Dermis microvascular lymphatic vessel endothelial cell (primary cell): ENCODE measurements around the gene PRRT3. TPM values are rescaled to one million over a fixed set of nuclear protein-coding genes. Genes with fewer than 3 reads are reported as not detected.
"Not testable (repeated sequence)": the region's sequence is repeated elsewhere in the genome, so short reads cannot be mapped to it uniquely, and the experiment has no call there.

Source experiments
- DNase-seq, 2 donors: peaks; one replicate each; pipeline versions ENCODE4 v3.0.0 to v3.0.0-alpha.2; 2010; ENCODE audit warnings: low read depth in 2 of 2
- total RNA-seq: library from RNA; depleted of rRNA; stranded (reverse); fragments of >200 nt; gene quantifications from 2 replicates; pipeline ENCODE4 v1.2.1, GENCODE V29; 2014

The PRRT3 gene
- total RNA-seq, 1 donor from 2014 or later = 0.51 TPM

DNA sequence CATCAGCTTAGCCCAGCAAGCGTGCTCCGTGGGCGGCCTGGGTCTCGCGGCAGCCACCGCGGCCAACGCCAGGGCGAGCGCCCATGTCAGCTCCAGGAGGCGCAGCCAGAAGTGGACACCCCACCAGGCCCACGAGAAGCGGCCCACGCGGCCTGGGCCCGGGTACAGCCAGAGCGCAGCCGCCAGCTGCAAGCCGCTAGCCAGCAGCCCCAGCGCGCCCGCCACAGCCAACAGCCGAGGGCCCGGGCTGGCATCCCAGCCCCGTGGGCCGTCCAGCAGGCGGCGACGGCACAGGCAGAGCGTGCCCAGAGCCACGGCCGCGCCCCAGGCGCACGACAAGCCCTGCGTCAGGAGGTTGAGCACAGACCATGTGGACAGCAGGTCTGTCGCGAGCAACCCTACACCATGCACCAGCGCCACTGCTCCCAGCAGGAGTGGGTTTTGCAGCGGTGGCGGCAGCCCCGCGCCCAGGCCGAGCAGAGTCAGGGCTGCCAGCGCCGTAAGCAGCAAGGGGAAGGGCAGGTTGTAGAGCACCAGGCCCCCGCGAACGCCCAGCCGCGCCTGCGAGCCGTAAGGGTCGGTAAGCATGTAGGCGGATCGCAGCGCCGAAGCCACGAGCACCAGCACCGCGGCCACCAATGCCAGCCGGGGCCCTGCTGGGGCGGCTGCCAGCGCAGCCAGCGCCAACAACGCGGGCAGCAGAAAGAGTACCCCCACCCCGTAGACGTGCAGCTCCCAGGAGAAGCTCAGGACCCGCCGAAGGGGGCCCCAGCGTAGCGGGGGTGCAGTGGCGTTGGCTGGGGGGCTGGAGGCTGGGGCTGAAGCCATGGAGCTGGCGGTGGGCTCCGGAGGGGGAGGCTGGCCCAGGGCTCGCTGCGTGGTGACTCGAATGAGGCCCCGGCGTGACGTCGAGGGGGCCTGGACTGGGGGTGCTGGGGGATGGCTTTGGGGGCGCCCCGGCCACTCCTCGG is 4.9 kb downstream of the PRRT3 start:
- DNase-seq = peak; percentile 70 to 85

DNA sequence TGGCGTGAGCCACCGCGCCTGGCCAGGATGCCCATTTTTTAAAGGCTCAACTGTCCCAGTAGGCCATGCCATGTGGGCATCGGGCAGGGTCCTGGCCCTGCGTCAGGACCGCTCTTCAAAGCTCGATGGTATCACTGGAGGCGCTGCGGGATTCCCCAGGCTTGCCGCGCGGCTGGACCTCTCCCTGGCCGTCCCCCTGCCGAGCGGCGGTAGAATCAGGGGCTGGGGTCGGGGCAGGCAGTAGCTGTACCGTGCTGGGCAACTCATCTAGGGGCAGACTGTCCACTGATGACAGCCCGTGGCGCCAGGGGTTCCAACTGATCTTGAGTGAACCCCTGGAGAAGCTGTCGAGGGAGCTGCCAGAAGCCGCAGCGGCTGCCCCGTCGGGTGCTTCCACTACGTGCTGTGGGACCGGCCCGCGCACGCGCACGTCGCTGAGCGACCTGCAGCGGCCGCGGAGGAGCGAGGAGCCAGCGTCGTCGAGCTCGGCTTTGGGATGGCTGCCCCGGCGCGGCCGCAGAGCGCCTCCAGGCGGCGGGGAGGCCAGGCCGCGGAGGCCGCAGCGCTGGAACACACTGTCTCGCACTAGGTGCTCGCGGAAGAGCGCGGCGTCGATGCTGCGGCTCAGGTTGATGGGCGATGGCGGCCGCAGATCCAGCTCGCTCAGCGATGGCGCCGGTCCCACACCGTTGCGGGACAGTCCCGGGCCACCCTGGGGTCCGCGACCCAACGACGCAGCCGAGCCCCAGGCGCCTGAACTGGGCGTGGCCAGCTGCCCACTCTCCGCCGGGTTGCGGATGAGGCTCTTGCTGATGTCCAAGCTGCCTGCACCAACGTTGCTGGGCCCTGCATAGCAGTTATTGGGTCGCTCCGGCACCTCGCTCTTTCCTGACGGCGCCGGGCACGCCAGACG is 5.8 kb downstream of the PRRT3 start:
- peak; percentile 80 to 94 for DNase-seq

DNA sequence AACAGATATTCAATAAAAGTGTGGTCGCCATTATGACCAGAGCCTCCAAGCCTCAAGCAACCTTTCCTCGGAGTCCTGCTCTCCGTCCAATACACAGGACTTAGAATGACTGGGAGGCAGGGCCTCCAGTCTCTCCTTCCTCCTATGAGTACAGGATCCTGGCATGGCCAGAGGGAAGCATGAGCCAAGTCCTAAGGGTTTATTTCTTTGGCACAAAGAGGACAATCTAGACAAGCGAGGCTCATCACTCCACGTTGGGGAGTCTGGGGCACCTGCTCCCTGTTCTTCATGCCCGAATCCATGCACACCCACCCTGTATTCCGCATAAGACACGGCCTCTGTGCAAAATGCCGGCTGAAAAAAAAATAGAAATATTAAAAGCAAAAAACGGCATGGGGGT is 6.8 kb downstream of the PRRT3 start:
- no peak for DNase-seq

DNA sequence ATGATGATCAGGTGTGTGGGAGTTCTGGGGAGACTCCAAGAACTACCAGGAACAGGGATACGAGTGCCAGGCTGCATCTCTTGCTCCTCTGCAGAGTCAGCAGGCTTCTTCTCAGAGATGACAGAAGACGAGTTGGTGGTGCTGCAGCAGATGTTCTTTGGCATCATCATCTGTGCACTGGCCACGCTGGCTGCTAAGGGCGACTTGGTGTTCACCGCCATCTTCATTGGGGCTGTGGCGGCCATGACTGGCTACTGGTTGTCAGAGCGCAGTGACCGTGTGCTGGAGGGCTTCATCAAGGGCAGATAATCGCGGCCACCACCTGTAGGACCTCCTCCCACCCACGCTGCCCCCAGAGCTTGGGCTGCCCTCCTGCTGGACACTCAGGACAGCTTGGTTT is 7.9 kb downstream of the PRRT3 start:
- DNase-seq = no peak

DNA sequence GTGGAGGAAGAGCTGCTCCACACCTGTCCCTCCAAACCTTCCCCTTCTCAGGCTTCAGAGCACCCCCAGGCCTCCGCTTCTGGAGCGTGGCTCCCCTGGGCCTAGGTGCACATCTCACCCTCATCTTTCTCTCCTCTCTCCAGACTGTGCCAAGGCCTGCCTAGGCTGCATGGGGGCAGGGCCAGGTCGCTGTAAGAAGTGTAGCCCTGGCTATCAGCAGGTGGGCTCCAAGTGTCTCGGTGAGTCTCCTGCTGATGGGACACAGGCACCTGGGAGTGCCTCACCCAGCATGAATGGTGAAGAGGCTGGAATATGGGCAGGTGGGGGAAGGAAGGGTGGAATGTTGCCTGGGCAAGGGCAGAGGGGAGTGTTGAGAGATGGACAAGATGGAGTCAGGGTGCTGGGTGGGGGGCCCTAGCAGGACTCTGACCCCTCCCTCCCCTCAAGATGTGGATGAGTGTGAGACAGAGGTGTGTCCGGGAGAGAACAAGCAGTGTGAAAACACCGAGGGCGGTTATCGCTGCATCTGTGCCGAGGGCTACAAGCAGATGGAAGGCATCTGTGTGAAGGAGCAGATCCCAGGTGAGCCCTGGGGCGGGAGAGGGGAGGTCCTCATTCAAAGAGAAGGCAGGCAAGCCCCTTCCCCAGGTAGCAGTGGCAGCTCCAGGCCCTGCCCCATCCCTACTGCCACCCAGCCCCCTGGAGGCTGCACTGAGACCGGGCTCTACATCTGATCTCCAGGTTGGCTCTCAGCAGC is 9.1 kb downstream of the PRRT3 start:
- no peak for DNase-seq

DNA sequence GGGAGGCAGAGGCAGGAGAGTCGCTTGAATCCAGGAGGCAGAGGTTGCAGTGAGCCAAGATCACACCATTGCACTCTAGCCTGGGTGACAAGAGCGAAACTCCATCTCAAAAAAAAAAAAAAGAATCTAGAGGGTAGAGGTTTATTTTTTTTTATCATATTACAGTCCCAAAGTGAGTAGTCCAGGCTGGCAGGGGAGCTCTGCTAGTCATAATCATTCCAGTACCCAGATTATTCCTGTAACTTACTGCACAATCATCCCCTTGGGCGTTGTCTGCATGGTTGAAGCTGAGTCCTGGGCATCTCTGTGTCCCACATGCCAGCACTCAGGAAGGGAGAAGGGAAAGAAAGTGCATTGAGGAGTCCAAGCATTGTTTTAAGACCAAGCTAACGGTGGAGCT is 10.0 kb downstream of the PRRT3 start:
- no peak for DNase-seq

DNA sequence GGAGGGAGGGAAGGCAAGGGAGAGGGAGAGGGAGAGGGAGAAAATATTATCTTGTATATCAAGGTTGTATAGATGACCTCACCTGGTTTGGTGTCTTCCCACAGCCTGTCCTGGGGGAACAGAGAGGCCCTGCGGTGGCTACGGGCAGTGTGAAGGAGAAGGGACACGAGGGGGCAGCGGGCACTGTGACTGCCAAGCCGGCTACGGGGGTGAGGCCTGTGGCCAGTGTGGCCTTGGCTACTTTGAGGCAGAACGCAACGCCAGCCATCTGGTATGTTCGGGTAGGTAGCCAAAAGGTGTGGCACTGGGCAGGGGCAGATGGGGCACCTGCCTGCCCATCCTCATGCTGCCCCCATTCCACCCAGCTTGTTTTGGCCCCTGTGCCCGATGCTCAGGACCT is 11.5 kb downstream of the PRRT3 start:
- DNase-seq = no peak

DNA sequence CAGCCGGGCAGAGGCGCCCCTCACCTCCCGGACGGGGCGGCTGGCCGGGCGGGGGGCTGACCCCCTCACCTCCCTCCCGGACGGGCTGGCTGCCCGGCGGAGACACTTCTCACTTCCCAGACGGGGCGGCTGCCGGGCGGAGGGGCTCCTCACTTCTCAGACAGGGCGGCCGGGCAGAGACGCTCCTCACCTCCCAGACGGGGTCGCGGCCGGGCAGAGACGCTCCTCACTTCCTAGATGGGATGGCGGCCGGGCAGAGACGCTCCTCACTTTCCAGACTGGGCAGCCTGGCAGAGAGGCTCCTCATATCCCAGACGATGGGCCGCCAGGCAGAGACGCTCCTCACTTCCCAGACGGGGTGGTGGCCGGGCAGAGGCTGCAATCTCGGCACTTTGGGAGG is 12.3 kb downstream of the PRRT3 start:
- not testable (repeated sequence) for DNase-seq

DNA sequence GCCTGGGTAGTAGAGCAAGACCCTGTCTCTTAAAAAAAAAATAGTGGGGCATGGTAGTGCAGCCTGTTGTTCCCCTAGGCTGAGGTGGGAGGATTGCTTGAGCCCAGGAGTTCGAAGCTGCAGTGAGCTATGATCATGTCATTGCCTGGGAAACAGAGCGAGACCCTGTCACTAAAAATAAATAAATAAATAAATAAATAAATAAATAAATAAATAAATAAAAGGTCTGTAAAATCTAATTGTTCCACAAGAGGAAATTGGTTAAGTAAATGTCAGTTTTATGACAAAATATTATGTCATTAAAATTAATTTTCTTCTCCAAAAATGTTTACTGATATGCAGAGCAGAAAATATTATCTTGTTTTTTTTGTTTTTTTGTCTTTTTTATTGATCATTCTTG is 13.2 kb downstream of the PRRT3 start:
- no peak for DNase-seq

DNA sequence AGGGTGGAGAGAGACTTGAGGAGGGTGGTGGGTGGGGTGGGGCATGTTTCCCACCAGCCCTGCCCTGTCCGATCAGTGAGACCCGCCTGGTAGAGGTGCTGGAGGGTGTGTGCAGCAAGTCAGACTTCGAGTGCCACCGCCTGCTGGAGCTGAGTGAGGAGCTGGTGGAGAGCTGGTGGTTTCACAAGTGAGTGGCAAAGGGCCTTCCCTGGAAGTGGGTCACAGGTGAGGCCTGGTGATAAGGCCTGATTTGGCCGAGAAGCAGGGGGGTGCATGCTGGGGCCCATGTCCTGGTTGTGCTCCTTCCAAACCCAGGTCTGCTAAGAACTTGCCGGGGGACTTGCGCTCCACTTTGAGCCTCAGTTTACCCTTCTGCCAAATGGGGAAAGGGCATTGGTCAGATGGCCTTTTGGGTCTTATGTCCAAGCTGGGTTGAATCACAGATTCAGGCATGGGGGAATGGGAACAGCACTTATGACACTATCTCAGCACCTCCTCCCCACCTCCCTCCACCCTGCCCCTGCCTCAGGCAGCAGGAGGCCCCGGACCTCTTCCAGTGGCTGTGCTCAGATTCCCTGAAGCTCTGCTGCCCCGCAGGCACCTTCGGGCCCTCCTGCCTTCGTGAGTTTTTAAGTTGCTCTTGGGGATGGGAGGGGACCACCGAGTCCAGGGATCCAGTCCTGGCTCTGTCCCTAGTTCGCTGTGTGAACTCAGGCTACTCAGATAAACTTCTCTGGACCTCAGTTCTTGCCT is 14.5 kb downstream of the PRRT3 start:
- no peak for DNase-seq

DNA sequence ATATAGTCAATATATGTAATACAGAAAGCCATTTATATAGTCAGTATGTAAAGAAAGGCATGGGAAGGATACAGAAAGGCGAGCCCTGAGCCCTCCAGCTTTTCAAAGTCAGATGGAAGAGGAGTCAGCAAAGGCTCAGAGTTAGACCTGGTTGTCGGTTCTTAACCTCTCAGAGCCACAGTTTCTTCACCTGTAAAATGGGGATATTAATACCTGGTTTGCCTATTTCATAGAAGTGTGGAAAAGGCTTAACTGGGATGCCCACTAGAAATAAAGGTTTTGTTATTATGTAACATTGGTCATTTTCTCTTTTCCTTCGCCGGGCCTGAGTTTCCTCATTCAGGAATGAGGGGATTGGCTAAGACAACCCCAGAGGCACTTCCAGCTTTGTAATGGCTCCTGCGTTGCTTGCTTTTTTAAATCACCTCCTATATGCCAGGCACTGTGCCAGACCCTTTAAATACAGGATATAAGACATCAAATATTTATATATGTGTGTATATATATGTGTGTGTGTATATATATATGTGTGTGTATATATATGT is 16.2 kb downstream of the PRRT3 start:
- DNase-seq = no peak

DNA sequence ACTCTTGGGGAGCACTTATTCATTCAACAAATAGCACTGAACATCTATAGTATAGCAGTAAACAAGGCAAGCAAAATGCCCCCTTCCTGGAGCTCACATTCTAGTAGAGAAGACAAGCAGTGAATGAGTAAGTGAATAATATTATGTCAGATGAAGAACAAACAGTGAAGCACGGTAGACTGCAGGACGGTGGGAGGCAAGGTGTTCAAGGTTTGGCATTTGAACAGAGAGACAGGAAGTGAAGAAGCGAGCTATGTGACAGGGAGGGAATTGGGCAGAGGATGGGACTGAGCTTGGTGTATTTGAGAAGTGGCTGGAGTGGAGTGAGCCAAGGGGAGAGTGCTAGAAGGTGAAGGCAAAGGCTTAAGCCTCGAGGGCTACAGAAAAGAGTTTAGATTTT is 17.2 kb downstream of the PRRT3 start:
- DNase-seq = no peak

DNA sequence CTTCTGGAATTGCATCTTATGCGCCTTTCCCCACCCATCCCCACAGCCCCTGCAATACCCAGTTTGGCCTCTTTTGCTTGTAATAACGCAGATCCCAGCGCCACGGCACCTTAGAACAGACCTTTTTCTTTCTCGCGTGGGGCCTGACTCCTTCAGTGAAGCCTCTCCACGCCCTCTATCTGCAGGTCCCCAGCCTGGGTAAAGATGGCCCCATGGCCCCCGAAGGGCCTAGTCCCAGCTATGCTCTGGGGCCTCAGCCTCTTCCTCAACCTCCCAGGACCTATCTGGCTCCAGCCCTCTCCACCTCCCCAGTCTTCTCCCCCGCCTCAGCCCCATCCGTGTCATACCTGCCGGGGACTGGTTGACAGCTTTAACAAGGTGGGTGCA is 18.0 kb downstream of the PRRT3 start:
- no peak for DNase-seq

DNA sequence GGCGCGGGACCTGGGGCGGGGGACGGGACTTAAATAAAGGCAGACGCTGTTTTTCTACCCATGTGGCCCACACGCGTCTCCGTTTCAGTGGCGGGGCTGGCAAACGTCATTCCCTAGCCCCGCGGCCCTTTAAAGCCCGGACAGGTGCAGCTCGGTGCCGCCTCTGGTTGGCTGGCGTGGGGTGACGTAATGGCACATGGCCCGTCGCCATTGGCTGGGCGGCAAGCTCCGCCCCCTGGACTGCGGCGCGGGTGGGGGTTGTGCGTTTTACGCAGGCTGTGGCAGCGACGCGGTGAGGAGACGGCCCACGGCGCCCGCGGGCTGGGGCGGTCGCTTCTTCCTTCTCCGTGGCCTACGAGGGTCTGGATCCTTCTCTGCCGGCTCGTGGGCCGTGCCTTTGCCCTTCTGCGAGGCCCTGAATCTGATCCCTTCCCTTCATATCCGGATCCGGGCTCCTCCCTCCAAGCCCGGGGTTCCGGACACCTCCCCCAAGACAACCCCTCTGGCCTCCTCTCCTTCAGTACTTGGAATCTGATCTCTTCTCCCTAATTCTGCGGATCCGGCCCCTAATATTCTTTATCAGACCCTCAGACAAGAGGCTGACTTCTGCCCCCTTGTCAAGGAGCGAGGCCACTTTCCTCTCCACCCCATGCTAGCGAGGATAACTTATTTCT is 18.5 kb downstream of the PRRT3 start, which contains the start of gene CRELD1:
Gene CRELD1, plus strand, starts transcription at position 274 of the 674 bp plus-strand sequence. CDS start 605 bp downstream, outside the sequence.
- peak; percentile 91 to 97 for DNase-seq

DNA sequence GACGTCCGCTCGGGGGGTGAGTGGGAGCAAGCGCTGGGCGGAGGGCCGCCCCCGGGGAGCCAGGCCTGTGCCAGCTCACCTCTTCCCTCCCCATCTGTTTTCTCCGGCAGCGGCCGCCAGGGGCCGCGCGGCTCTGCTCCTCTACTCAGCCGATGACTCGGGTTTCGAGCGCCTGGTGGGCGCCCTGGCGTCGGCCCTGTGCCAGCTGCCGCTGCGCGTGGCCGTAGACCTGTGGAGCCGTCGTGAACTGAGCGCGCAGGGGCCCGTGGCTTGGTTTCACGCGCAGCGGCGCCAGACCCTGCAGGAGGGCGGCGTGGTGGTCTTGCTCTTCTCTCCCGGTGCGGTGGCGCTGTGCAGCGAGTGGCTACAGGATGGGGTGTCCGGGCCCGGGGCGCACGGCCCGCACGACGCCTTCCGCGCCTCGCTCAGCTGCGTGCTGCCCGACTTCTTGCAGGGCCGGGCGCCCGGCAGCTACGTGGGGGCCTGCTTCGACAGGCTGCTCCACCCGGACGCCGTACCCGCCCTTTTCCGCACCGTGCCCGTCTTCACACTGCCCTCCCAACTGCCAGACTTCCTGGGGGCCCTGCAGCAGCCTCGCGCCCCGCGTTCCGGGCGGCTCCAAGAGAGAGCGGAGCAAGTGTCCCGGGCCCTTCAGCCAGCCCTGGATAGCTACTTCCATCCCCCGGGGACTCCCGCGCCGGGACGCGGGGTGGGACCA is 19.2 kb downstream of the PRRT3 start:
- peak; percentile 68 to 91 for DNase-seq

DNA sequence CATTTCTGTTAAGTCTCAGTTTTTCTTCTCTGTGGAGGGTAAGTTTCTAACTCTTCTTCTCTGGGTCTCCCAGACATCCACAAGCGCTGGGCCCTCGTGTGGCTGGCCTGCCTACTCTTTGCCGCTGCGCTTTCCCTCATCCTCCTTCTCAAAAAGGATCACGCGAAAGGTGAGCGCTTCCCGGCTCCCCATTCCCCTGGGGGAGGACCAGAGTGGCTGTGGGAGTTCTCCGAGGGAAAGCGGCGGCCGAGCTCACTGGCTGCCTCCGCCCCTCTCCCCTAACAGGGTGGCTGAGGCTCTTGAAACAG is 19.7 kb downstream of the PRRT3 start:
- no peak for DNase-seq

DNA sequence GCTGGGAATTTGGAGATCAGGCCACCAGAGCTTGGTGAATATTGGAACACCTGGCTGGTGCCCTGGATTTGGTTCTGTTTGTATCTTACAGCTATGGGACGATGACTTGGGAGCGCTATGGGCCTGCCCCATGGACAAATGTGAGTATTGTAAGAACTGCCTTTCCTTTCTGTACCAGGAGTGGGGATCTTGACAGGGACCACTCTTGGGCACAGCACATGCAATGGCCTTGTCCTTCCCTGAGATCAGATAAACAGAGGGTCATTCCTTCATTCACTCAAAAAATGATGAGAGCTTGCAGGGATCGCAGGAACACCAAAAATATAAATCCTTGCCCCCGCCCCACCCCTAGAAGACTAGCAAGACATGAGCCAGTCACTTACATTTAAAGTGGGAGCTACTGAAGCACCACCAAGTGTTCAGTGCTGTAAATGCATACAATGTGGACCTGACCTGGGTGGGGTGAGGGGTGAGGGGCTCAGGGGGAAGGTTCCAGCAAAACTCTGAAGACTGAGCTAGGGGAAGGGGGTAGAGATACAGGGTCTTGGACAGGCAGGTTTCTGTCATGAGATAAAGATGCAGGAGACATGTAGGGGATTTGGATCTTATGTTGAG is 21.3 kb downstream of the PRRT3 start:
- DNase-seq = peak in 1 of 2 donors; percentile 30

DNA sequence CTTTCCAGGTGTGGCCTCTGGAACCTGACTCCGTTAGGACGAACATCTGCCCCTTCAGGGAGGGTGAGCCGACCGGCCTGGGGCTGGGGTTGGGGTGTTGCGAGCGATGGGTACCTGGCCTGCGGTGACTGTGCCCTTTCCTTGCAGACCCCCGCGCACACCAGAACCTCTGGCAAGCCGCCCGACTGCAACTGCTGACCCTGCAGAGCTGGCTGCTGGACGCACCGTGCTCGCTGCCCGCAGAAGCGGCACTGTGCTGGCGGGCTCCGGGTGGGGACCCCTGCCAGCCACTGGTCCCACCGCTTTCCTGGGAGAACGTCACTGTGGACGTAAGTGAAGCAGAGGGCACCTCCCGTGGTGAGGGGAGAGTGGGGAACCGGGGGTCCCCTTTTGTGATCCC is 24.1 kb downstream of the PRRT3 start:
- DNase-seq = no peak
